SU-DHL-6 (cell line): ENCODE data around the gene KIF7.

Experiments
- EZH2phosphoT487 ChIP-seq: fragments of 200-600 bp; sonication (generic), shearing (Covaris generic); conservative IDR thresholded peaks from 2 replicates; pipeline ENCODE4 v1.6.1; 2018; ENCODE audit warnings: mild to moderate bottlenecking, antibody characterized with exemption, low read length, moderate library complexity, mixed read lengths
- TF ChIP-seq, protein P1 (sequence below): fragments of 200-600 bp; sonication (generic); IDR thresholded peaks from one replicate; pipeline ENCODE4 v1.5.1; 2017; ENCODE audit warnings: antibody characterized with exemption, mild to moderate bottlenecking, low read length, moderate library complexity; ENCODE audit not compliant: insufficient read depth, poor library complexity, severe bottlenecking

- TF ChIP-seq, protein P1, sequence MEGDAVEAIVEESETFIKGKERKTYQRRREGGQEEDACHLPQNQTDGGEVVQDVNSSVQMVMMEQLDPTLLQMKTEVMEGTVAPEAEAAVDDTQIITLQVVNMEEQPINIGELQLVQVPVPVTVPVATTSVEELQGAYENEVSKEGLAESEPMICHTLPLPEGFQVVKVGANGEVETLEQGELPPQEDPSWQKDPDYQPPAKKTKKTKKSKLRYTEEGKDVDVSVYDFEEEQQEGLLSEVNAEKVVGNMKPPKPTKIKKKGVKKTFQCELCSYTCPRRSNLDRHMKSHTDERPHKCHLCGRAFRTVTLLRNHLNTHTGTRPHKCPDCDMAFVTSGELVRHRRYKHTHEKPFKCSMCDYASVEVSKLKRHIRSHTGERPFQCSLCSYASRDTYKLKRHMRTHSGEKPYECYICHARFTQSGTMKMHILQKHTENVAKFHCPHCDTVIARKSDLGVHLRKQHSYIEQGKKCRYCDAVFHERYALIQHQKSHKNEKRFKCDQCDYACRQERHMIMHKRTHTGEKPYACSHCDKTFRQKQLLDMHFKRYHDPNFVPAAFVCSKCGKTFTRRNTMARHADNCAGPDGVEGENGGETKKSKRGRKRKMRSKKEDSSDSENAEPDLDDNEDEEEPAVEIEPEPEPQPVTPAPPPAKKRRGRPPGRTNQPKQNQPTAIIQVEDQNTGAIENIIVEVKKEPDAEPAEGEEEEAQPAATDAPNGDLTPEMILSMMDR: no peak
- no peak for TF ChIP-seq EZH2phosphoT487
Measured at GRCh38 chr15:89670971-89671560, 15.8 kb upstream of the KIF7 start.
